NCI-H1930 (cell line): ENCODE data around the gene POLDIP2.

Experiments used
- DNase-seq, 2 experiments: peaks; one replicate each; lab custom pipeline; 2025; lab: John Stamatoyannopoulos, UW

POLDIP2 gene

GRCh38 chr17:28335959-28336871, 21.1 kb downstream of the POLDIP2 start:
- no peak for DNase-seq

GRCh38 chr17:28335201-28335958, 21.9 kb downstream of the POLDIP2 start, which contains the start of the genes IFT20 and TNFAIP1:
Gene IFT20 (minus strand): TSS chr17:28335472. CDS start chr17:28331985, 3,487 bp downstream.
Gene TNFAIP1 (plus strand): TSS chr17:28335761. CDS start chr17:28339522, 3,761 bp downstream.
- peak; percentile 99 for DNase-seq

- no peak for DNase-seq
These were observed 22.6 kb downstream of the POLDIP2 start for GRCh38 chr17:28334666-28335200.

DNA sequence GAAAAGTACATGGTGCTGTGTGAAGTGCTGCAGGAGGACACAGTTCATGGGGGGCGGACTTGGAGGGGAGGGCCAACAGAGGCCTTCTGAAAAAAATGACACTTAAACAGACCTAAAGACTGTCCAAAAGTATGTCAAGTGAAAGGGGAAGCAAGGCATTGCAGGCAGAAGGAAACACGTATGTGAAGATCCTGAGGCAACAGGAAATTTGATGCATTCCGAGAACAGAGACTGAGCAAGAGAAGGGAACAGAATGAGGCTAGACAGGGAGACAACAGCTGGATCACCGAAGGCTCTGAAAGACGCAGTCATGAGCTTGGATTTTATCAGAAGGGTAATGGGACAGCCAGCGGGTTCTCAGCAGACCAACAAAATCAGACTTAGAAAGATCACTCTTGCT, 23.2 kb downstream of the POLDIP2 start:
- DNase-seq = no peak

GRCh38 chr17:28333083-28333746, 24.1 kb downstream of the POLDIP2 start:
- no peak for DNase-seq

DNA sequence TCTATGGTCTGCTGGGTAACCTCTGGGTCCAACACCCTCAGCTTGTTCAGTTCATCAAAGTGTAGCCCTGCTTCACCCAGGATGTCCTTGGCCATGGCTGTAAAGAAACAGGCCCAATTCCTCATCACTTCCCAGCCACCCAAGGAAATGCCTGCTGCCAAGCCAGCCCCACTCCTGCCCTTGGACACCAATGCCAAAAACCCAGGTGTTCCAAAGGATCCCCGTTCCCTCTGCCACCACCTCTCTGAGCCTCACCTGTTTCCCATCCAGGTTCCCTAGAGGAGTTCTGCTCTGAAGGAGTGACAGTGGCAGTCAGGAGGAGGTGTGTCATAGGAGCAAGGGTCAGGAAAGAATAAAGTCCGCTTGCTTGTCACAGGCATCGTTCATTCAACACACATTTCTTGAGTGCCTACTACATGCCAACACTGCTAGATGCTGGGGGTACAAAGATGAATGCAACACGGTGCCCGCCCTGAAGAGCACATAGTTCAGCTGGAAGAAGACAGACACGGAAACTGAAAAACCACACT, 25.4 kb downstream of the POLDIP2 start:
- DNase-seq = no peak

GRCh38 chr17:28330671-28331070, 26.7 kb downstream of the POLDIP2 start:
- DNase-seq = no peak

DNA sequence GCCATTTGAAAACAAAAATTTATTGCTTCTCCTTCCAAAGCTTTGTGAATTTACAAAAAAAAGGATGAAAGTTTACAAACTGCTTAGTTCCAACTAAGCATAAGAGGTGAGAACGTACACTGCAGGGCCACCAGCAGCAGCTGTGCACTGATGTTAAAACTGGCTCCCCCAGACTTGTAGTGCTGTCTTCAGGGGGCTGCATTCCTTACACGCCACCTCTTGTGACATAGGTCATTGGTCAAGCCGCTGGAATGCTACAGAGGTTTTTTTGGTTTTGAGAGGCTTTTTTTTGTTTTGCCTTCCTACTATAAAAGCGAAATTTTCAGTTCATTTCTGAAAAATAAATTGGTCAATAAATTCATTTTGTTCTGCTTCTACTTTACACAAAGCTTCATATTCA, 29.0 kb downstream of the POLDIP2 start:
- no peak for DNase-seq

- no peak for DNase-seq
These were observed 29.6 kb downstream of the POLDIP2 start for GRCh38 chr17:28327709-28328108.

- no peak for DNase-seq
These were observed 30.2 kb downstream of the POLDIP2 start for GRCh38 chr17:28327031-28327607.

- no peak for DNase-seq
These were observed 31.2 kb downstream of the POLDIP2 start for GRCh38 chr17:28326114-28326513.

DNA sequence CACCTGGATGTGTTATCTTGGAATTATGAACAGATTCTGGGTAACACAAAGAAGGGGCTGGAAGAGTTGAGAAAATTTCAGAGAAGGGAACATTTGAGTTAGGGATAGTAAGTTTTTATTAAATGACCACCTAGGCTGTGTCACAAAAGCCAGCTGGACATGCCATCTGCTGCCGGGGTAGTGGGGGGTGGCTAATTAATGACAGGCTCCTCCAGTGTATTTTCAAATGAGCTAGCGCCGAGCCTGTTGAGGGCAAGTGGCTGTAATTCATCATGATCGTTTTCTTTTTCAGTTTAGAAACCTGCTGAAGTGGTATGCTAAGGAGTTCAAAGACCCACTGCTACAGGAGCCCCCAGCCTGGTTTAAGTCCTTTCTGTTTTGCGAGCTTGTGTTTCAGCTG, 32.1 kb downstream of the POLDIP2 start:
- no peak for DNase-seq

DNA sequence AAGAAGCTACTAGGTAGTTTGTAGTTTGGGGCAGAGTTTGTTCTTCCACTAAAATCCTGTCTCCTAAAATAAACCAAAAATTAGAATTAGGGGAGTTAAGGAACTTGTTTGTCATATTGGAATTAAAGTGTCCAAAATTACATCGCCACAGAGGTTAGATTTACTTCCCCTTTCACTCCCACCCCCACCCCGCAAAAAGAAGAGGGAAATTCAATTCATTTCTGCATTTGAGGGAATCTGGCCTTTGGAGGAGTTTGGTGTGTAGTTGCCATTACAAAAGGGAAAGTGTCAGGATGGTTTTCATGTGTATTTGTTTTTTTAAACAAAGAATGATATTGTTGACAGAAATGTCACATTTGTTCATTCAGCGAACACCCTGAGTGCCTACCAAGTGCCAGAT, 32.5 kb downstream of the POLDIP2 start:
- no peak for DNase-seq

DNA sequence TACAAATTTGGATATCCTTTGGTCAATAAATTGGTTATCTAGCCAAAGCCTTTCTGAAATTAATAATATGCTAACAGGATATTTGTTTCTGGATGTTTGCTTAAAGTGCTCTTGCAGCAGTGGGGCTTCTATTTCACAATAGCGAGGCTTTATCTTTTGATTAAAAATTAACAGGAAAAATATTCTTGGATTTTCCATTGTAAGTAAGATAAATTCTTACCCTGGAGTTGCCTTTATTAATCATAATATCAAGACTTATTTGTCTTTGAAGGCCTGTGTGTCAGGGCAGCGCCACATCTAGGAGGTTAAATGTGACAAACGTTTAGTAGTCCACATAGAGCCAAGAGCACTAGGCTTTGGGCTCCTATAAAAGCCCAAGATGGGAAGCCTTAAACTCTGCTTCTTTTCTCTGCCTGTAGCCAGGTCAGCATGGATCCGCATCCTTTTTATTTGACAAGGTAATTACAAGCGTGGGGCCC, 33.0 kb downstream of the POLDIP2 start:
- no peak for DNase-seq

DNA sequence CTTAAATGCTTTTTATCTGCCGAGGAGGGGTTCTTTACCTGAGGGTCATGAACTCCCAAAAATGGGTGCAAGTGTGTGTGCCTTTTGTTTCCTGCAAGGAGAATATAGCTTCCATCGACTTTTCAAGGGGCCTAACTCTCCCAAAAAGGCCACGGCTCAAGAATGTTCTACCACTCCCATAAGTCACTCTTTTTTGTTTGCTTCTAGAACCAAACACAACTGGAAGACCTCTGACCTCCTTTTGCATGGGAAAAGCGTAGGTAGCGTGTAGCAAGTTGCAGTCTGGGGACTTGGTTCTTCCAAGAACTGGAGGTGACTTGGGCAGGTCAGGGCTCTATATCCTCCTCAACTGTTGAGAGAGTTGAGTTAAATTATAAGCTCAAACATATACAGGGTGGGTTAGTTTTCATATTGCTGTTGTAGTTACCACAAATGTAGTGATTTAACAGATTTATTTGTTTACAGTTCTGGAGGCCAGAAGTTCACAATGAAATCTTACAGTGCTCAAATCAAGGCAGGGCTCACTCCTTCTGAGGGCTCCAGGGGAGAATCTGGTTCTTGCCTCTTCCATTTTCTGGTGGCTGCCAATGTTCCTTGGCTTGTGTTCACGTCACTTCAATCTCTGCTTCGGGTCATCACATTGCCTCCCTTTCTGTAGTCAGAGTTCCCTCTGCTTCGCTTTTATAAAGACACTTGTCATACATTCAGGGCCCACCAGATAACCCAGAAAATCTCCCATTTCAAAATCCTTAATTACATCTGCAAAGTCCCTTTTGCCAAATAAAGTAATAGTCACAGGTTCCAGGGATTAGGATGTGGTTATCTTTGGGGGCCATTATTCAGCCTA, 36.9 kb downstream of the POLDIP2 start:
- no peak for DNase-seq

GRCh38 chr17:28319598-28319935, 37.8 kb downstream of the POLDIP2 start:
- no peak for DNase-seq

GRCh38 chr17:28318759-28319597, 38.3 kb downstream of the POLDIP2 start, which contains the start of gene TMEM97:
Gene TMEM97 (plus strand): TSS chr17:28319200. CDS start chr17:28319240, 40 bp downstream.
- DNase-seq = peak; percentile 96 to 97

DNA sequence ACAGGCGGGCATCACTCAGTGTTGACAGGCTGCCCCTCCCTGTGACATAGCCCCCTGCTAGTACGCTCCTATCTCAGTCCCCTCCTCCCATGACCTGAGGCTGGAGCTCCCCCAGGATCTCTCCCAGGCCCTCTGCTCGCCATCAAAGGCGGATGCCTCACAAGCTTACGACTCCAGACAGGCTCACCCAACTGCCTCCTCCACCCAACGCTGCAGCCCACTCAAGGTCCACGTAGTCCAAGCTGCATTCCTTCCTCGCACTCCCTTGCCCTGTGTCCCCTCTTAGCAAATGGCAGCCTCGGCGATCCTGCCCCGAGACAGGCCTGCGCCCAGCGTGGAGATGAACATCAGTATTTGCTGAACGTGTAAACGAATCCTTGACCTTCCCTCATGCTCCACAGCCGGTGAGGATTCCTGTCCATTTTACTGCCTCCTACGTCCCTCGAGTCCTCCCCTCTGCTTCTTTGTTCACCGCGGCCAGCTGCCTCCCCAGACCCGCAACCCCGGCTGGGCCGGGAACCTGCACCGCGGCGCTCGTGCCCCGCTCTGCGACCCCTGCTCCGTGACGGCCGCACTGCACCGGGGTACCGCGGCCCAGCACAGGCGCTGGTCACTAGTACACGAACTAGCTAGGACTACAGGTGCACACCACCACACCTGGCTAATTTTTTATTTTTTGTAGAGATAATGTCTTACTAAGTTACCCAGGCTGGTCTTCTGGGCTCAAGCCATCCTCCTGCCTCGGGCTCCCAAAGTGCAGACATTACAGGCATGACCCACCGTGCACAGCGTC, 39.2 kb downstream of the POLDIP2 start:
- no peak for DNase-seq
